ENCODE measurements around the gene CNTNAP5. TPM values are rescaled to one million over a fixed set of nuclear protein-coding genes. Genes with fewer than 3 reads are reported as not detected.

CNTNAP5 gene
- total and polyA plus RNA-seq, 2 of the 8 experiments (the other 6 are each of a cell fraction or from before 2014, with no cell fraction given) = 0.11 to 0.76 TPM

DNA sequence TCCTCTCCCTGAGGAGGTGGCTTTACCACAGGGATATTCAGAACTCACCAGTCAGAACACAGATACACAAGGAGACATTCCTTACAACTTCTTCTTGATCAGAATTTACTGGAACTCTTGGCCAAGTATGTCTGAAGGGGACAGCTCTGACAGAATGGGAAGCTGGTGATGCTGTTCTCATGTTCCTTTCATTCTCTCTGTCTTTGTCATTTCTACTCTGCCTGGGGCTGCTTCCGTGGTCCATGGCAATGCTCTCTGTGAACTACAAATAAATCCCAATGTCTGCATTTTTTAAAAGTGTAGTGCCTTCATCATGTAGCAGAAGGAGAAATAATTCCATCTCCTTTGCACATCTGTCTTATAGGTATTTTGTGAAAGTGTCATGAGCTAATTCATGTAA lies 730.3 kb downstream of the CNTNAP5 start:
- 88% methylated on average over 1 of the region's 1 CpG; no CpG with 5 or more reads in 1 of the 2 experiments for WGBS, 2 experiments (ENCODE audit: extremely low coverage in 1 of 2, insufficient coverage in 1 of 2, insufficient read length in 1 of 2, insufficient replicate concordance in 2 of 2, low coverage in 1 of 2, low lambda C conversion rate in 2 of 2, missing lambda C conversion rate in 1 of 2)
- H2BK20ac ChIP-seq (ENCODE audit: low read length) = no peak overlapping the region
- no peak overlapping the region for H2AFZ ChIP-seq (ENCODE audit: low read length)
- CTCF ChIA-PET (ENCODE audit: partially characterized antibody) = interaction anchor here (0.7 to 1.8 kb wide), 3 partner anchors 9 to 717 kb away, joined by 3 to 5 read pairs (median 4); no protein-coding TSS in a partner anchor
- H4K5ac ChIP-seq (ENCODE audit: insufficient read length, low read depth, low read length) = no peak overlapping the region
- no peak overlapping the region for H3K56ac ChIP-seq (replicated peaks; ENCODE audit: insufficient read length, low read depth, low read length)
- no peak overlapping the region for H3K9ac ChIP-seq (replicated peaks in 1 of 4; ENCODE audit: extremely low read depth in 1 of 4, low read depth in 3 of 4, low read length in 3 of 4)
- no peak overlapping the region for H3K23ac ChIP-seq (ENCODE audit: insufficient read length)
- POLR2A ChIA-PET (ENCODE audit: partially characterized antibody) = no interaction called here
- TF ChIP-seq, protein P1, sequence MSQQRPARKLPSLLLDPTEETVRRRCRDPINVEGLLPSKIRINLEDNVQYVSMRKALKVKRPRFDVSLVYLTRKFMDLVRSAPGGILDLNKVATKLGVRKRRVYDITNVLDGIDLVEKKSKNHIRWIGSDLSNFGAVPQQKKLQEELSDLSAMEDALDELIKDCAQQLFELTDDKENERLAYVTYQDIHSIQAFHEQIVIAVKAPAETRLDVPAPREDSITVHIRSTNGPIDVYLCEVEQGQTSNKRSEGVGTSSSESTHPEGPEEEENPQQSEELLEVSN (IDR thresholded peaks at IDR 0.05) = no peak
- TF ChIP-seq JUN (IDR thresholded peaks at IDR 0.05; ENCODE audit: low read depth, low read length) (no peak), RFX5 (IDR thresholded peaks at IDR 0.05; ENCODE audit: borderline replicate concordance, low read depth, low read length) (no peak)
- no peak overlapping the region for H4K91ac ChIP-seq (replicated peaks; ENCODE audit: insufficient read length, low read length)
- no peaks in the 10 kb centered on the region for H3K36me3 ChIP-seq (ENCODE audit: control insufficient read depth in 2 of 4, insufficient read depth in 4 of 4, low read length in 3 of 4)
- DNase-seq (ENCODE audit: low read depth in 1 of 2, low spot score in 2 of 2) (no peak), FAIRE-seq (no peak)
- no peaks in the 10 kb centered on the region for H3K4me1 ChIP-seq (replicated peaks in 1 of 4; ENCODE audit: control insufficient read depth in 3 of 4, insufficient read depth in 4 of 4, low read length in 3 of 4)
- no peak overlapping the region for H3K18ac ChIP-seq (ENCODE audit: extremely low read depth, low read length)
- H3K4ac ChIP-seq (replicated peaks; ENCODE audit: insufficient read length, low read depth, low read length) = no peak overlapping the region
- no peak overlapping the region for H2BK15ac ChIP-seq (ENCODE audit: low read length)
- no peaks in the 10 kb centered on the region for H3K23me2 ChIP-seq (ENCODE audit: low read depth, low read length)
- no peak overlapping the region for H3K27ac ChIP-seq (ENCODE audit: low read depth, low read length)
- H3K4me2 ChIP-seq (ENCODE audit: insufficient read depth in 1 of 2, low read depth in 2 of 2, low read length in 2 of 2) = no peak overlapping the region
- no peak overlapping the region for H3K4me3 ChIP-seq (ENCODE audit: extremely low read depth in 1 of 4, insufficient read depth in 2 of 4, low read depth in 3 of 4, low read length in 4 of 4)
- no peaks in the 10 kb centered on the region for H3K79me2 ChIP-seq (ENCODE audit: control insufficient read depth in 1 of 2, insufficient read depth in 2 of 2, low read length in 2 of 2)
- H3K79me1 ChIP-seq (ENCODE audit: low read depth, low read length) = no peaks in the 10 kb centered on the region
- H4K20me1 ChIP-seq (replicated peaks in 1 of 2; ENCODE audit: control insufficient read depth in 1 of 2, insufficient read depth in 2 of 2, low read length in 2 of 2) = no peaks in the 10 kb centered on the region
- no peak overlapping the region for H2BK5ac ChIP-seq (ENCODE audit: low read depth, low read length)
- no peaks in the 10 kb centered on the region for H3K27me3 ChIP-seq (replicated peaks in 1 of 4; ENCODE audit: control insufficient read depth in 3 of 4, extremely low read depth in 1 of 4, insufficient read depth in 3 of 4, low read length in 3 of 4)
- H4K8ac ChIP-seq (ENCODE audit: extremely low read depth, insufficient read depth, low read length) = no peak overlapping the region
- no peak overlapping the region for H3K14ac ChIP-seq (ENCODE audit: insufficient read length)
- H2AK5ac ChIP-seq (ENCODE audit: low read depth, low read length) = no peak overlapping the region
- no peak overlapping the region for H2BK12ac ChIP-seq (ENCODE audit: low read depth, low read length)
- no peaks in the 10 kb centered on the region for H3K9me3 ChIP-seq (ENCODE audit: insufficient read depth in 2 of 2, low read depth in 1 of 2, low read length in 1 of 2)
- H2BK120ac ChIP-seq (replicated peaks; ENCODE audit: low read depth, low read length) = no peak overlapping the region

All from H1 (cell line).